DMS53 (cell line): ENCODE data around the gene PTER.

Experiments
- DNase-seq: peaks from one replicate; lab custom pipeline; 2025; lab: John Stamatoyannopoulos, UW

The PTER gene

GRCh38 chr10:16472828-16473227 is 36.0 kb downstream of the PTER start:
- no peak for DNase-seq

DNA sequence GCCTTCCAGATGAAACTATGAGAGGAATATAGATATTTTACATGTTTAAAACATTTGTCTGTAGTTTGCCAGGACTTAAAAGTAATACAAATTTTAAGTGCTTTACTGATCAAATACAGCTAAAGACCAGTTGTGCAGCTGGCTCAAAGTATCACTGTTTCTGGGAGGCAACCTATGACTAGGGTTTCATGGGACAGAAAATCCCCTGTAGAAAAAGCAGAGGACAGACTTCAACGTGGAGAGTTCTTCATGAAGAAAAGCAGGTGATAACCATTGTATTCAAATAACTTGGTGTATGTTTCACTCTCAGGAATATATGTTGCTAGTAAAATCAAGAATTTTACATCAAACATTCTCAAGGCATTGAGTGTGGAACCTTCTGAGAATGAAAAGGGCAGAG is 40.9 kb downstream of the PTER start:
- no peak for DNase-seq

GRCh38 chr10:16478801-16479200 is 42.0 kb downstream of the PTER start:
- DNase-seq: no peak

GRCh38 chr10:16481052-16481728 is 44.4 kb downstream of the PTER start:
- DNase-seq: peak; percentile 20

DNA sequence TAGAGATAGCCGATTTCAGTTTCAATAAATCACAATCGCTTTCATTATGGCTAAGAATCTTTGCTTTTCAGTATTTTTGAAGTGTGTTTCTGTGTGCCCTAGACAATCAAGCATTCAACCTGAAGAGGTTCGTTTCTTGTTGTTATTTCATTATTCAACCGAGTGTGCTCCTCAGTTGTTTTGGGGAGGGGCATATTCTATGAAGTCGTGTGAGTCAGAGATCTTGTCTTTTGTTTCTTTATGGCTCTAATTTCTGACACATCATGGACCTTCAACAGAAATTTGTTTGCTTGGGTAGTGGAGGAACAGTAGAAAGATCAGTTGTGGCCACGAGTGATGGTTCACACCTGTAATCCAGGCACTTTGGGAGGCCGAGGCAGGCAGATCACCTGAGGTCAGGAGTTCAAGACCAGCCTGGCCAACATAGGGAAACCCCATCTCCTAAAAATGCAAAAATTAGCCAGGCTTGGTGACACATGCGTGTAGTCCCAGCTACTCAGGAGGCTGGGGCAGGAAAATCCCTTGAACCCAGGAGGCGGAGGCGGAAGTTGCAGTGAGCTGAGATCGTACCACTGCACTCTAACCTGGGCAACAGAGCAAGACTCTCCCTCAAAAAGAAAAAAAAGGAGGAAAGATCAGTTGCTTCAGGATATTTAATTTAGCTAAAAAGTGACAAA is 46.6 kb downstream of the PTER start:
- DNase-seq: no peak

DNA sequence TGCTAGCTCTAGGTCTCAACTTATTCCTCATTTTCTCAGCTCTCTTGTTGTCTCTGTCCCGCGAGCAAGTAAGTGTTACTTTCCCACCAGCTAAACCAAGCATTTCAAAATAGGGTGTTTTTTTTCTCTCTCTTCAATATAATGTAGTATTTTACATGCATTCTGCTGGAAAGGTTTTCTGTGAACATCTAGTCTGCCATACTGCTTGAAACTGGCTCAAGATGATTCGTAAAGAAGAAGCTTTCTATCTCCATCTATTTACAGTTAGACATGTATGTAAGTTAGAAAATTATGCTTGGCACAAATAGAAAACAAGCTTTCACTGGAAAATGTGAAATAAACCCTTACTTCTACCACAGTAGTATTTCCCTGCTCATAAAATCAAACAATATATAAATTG is 53.7 kb downstream of the PTER start:
- no peak for DNase-seq

DNA sequence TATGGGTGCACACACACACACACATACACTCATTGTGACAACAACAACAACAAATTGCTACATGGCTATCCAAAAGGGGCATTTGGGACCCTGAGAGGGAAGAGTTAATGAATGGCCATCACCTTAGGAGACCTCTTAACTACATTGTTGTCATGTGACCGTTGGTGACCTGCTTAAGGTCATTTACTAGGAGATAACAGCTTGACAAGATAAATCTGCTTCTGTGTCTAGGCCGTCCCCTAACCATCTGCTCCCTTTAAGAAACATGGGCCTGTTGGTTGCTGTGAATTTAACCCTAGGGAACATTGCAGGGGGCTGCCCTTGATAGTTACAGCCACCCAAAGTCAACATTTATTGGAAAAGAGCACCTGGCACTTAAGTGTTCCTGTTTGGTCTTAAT is 55.1 kb downstream of the PTER start:
- no peak for DNase-seq

GRCh38 chr10:16493884-16494536 is 57.2 kb downstream of the PTER start:
- no peak for DNase-seq

GRCh38 chr10:16497911-16498310 is 61.1 kb downstream of the PTER start:
- no peak for DNase-seq

- DNase-seq: no peak
These were observed 68.4 kb downstream of the PTER start for GRCh38 chr10:16505161-16505560.

- DNase-seq: no peak
These were observed 73.2 kb downstream of the PTER start for GRCh38 chr10:16509996-16510395.

- DNase-seq: no peak
These were observed 74.0 kb downstream of the PTER start for GRCh38 chr10:16510843-16511242.

GRCh38 chr10:16518822-16519221 is 82.0 kb downstream of the PTER start:
- no peak for DNase-seq

DNA sequence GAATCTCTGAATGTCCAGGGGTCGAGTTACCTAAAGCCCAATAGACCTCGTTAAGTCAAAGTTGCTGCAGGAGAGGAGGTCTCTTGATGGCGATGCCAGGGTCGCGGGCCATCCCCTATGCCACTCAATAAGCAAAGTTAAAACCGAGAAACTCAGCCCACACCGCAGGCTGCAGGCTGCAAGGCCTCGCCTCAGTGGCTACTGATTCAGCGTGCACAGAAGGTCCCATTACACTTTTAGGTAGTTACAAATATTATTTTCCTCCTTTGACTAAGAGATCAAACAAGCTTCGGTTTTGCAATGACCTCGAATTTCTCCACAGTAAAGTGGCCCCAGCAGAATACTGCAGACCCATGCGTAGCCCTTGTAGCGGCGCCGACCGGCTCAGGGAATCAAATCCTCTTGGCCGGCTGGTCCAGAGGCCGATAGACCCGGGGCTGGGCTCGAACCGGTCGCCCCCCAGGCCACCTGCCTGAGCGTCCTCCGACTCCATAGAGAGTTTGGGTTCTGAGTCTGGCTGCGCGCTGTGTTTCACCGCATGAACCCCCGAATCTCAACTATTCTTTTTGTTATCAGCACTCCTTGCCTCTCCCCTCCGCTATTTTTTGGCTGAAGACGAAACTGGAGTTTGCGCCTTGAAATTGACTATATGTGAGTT is 82.6 kb downstream of the PTER start:
- DNase-seq: no peak

- no peak for DNase-seq
These were observed 83.4 kb downstream of the PTER start for GRCh38 chr10:16519908-16520861.

GRCh38 chr10:16520900-16521299 is 84.1 kb downstream of the PTER start:
- DNase-seq: peak; percentile 31

GRCh38 chr10:16521311-16522016 is 84.7 kb downstream of the PTER start, which contains the start of gene C1QL3:
C1QL3 (minus strand) TSS chr10:16521879; CDS start chr10:16521065, 814 bp downstream.
- DNase-seq: peak; percentile 32

DNA sequence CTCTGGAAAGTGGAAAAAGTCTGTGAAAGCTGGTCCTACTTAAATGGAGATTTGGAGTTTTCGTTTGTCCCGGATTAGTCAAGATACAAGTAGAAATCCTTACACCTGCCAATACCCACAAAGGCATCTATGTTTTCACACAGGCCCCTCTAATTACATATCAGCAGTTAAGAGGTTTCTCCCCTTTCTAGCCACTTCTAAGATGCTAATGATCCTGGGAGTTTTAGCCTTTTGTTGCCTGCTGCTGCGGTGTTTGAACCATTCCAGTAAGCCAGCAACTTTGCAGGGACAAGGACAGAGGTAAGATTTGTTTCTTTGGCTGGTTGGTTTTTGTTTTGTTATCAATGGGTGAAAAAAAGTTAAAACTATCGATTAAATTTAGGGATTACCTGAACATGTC is 90.6 kb downstream of the PTER start:
- no peak for DNase-seq

DNA sequence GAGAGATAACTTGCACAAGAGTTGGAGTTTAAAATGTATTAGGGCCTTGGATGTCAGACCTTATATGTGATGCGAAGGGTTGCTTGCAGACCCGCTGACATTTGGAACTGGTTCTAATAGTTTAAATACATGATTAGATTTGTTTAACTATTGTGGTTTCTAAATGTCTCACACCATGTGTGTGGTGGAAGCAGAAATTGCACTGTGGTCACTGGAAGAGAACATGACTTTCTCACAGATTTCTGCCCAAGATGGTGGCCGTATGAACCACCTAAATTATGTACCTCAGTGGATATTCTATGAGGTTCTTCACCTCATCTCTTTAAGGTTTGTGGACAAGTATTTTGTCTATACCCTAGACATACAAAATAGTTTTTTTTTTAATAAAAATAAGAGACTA is 93.0 kb downstream of the PTER start:
- DNase-seq: no peak

GRCh38 chr10:16536155-16536554 is 99.3 kb downstream of the PTER start:
- DNase-seq: no peak

DNA sequence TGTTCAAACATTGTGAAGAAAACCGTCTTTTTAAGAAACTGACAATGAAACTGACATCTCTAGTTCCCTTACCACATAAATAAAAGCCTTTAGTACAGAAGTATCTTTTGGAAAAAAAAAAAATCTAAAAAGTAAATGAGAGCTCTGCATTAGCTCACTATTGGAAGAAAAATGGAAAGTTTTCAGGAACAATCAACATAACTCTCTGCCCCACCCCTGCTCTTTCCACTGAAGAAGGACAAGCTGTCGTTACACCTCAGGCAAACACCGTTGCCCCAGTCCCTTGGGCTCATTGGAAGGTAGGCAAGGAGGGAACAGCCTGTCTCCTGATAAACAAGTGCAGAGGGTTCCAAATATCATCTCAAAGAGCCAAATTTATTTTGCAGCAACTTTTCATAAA is 107.3 kb downstream of the PTER start:
- no peak for DNase-seq
